GM08714 (cell line): ENCODE data around the gene ZNF780A.
A peak's percentile ranks its signal among the peaks of the same experiment; 100 is the strongest.
"Not testable (repeated sequence)": the region's sequence is repeated elsewhere in the genome, so short reads cannot be mapped to it uniquely, and the experiment has no call there.

ENCODE experiments used
- H3K4me3 ChIP-seq: fragments of 200-500 bp; sonication (Bioruptor generic); 2 replicates; pipeline ENCODE4 v1.5.1; 2014; ENCODE audit warnings: mild to moderate bottlenecking, low read length, inconsistent platforms
- ZNF274 ChIP-seq: IDR thresholded peaks from 2 replicates; pipeline ENCODE4 v1.6.1; 2012; ENCODE audit warnings: mild to moderate bottlenecking, low read depth, low read length

Gene ZNF780A

GRCh38 chr19:40055832-40056504 is 34.8 kb downstream of the ZNF780A start, which contains the start of gene ZNF780B:
Gene ZNF780B (minus strand): TSS chr19:40056231. CDS start chr19:40050332, 5,899 bp downstream.
- H3K4me3 ChIP-seq = peak within 1 kb of the TSS; percentile 79
- no peak for TF ChIP-seq ZNF274

GRCh38 chr19:40055049-40055448 is 35.7 kb downstream of the ZNF780A start:
- TF ChIP-seq ZNF274 = no peak

GRCh38 chr19:40054632-40055031 is 36.1 kb downstream of the ZNF780A start:
- H3K4me3 ChIP-seq = peak overlapping the region; percentile 79
- no peak for TF ChIP-seq ZNF274

More at GRCh38 chr19:40055049-40055448, 35.7 kb downstream of the ZNF780A start:
- peak overlapping the region; percentile 79 for H3K4me3 ChIP-seq

GRCh38 chr19:40053491-40053890 is 37.3 kb downstream of the ZNF780A start:
- H3K4me3 ChIP-seq = no peak overlapping the region
- TF ChIP-seq ZNF274 = no peak

GRCh38 chr19:40041718-40042117 is 49.0 kb downstream of the ZNF780A start:
- H3K4me3 ChIP-seq = not testable (repeated sequence)

- H3K4me3 ChIP-seq = not testable (repeated sequence)
Observed at GRCh38 chr19:40038047-40038446, 52.7 kb downstream of the ZNF780A start.

- no peak for TF ChIP-seq ZNF274
- H3K4me3 ChIP-seq = no peak overlapping the region
Observed at GRCh38 chr19:40035996-40036395, 54.7 kb downstream of the ZNF780A start.

GRCh38 chr19:40033989-40034560 is 56.7 kb downstream of the ZNF780A start:
- TF ChIP-seq ZNF274 = peak; percentile 63
- H3K4me3 ChIP-seq = no peak overlapping the region

GRCh38 chr19:40026597-40026970 is 64.2 kb downstream of the ZNF780A start:
- no peak for TF ChIP-seq ZNF274
- no peak overlapping the region for H3K4me3 ChIP-seq

GRCh38 chr19:40025938-40026596 is 64.7 kb downstream of the ZNF780A start:
- no peak overlapping the region for H3K4me3 ChIP-seq
- no peak for TF ChIP-seq ZNF274

GRCh38 chr19:40023969-40024368 is 66.8 kb downstream of the ZNF780A start:
- TF ChIP-seq ZNF274 = no peak
- H3K4me3 ChIP-seq = no peak overlapping the region
